GM18520 (cell line): ENCODE measurements around the gene PLXDC1.
"Not testable (repeated sequence)": the region's sequence is repeated elsewhere in the genome, so short reads cannot be mapped to it uniquely, and the experiment has no call there.

Experiments used
- ATAC-seq: cut with Tn5 transposase; IDR thresholded peaks from one replicate; pipeline ENCODE4 v1.9.1; 2021; ENCODE audit not compliant: unreplicated experiment

The PLXDC1 gene

DNA sequence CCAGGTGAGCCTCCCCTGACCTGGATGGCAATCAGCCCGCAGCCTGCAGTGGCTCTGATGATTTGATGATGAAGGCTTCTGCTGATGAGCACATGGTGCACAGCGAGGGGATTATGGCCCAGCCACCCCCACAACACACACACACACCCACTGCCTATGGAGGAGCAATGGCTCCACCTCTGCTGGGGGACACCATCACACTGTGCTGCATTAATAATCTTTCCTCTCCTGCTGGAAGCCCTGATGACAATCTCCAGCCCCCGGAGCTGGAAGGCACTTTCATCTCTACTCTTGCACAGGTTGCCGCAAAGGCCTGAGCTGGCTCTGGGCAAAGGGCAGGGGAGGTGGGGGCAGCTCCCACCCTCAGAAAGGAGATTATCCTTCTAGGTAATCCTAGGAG lies 79.9 kb downstream of the PLXDC1 start:
- ATAC-seq = no peak

- no peak for ATAC-seq
Measured at GRCh38 chr17:39069114-39069756, 82.2 kb downstream of the PLXDC1 start.

DNA sequence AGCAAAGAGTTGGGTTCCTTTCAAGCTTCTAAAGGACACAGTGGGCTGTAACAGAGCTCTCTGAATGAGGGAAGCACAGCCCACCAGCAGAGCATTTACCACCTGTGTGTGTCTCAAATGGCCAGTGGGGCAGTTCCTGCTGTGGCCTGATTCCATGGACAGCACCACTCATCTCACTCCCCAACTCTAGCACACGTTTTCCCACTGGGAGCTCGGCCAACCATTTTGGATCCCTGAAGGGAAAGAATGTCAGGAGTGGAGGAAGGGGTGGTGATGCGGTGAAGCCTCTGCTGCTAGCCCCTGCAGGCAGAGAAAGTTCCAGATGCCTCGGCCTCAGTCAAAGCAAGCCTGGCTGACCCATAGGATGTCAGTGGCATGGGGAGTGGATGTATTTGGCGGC lies 86.6 kb downstream of the PLXDC1 start:
- ATAC-seq = no peak

- no peak for ATAC-seq
Measured at GRCh38 chr17:39064374-39064773, 87.1 kb downstream of the PLXDC1 start.

GRCh38 chr17:39063681-39064069 lies 87.8 kb downstream of the PLXDC1 start:
- no peak for ATAC-seq

GRCh38 chr17:39062846-39063680 lies 88.4 kb downstream of the PLXDC1 start:
- ATAC-seq = no peak

- no peak for ATAC-seq
Measured at GRCh38 chr17:39058524-39058923, 92.9 kb downstream of the PLXDC1 start.

DNA sequence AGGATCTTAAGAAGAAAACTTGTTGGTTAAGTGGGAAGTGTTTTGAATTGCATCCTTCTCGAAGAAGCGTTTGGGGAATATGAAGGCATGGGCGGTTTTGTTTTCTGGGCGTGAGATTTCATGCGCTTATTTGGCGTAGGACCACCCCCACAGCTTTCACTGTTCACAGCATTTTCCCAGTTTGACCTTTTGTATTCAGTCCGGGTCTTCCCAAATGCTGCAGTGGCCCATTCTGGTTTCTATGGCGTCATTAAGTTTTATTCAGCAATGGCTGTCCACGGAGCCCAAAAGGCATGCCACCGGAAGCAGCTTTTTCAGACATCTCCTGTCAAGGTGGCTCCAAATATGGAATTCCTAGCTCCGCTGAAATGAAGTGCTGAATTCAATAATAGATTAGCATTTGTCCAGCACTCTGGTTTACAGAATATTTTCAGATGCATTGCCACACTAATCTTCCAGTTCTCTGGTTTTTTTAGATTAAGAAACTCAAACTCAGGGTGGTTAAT lies 93.7 kb downstream of the PLXDC1 start:
- ATAC-seq = no peak

- ATAC-seq = no peak
Measured at GRCh38 chr17:39054111-39054645, 97.3 kb downstream of the PLXDC1 start.

DNA sequence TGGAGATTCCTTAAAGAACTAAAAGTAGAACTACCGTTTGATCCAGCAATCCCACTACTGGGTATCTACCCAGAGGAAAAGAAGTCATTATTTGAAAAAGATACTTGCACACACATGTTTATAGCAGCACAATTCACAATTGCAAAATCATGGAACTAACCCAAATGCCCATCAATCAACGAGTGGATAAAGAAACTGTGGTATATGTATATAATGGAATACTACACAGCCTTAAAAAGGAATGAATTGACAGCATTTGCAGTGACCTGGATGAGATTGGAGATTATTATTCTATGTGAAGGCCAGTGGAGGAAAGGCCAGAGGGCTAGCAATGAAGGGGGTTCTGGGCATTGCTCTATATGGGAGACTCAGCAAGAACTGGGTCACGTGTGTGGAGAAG lies 99.0 kb downstream of the PLXDC1 start:
- not testable (repeated sequence) for ATAC-seq

DNA sequence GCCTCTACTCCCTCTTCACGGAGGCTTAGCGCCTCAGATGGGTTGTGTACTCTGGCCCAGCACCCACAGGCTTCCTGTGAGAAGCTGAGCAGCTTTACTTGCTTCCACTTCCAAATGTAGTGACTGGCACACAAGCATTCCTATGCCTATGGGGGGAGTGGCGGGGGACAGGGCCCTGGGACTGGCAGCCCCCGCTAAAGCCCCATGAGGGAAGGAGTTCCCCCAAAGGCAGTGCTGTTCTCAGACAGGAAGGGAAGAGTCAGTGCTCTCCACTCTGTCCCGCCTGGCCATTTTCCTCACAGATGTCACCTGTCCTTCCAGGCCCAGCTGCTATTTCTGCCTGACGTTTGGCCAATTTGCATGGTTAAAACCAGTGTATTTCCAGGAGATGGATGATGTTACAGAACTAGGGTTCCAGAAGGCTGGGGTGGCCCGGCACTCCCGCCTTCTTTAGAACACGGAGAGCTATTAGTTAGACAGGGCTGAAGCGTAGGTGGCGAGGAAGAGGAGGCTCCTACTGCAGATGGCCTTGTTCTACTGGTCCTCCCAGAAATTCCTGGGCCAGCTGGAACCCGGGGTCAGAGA lies 100.3 kb downstream of the PLXDC1 start:
- ATAC-seq = no peak

GRCh38 chr17:39045948-39046679 lies 105.3 kb downstream of the PLXDC1 start:
- ATAC-seq = no peak

- no peak for ATAC-seq
Measured at GRCh38 chr17:39036009-39036408, 115.4 kb downstream of the PLXDC1 start.

DNA sequence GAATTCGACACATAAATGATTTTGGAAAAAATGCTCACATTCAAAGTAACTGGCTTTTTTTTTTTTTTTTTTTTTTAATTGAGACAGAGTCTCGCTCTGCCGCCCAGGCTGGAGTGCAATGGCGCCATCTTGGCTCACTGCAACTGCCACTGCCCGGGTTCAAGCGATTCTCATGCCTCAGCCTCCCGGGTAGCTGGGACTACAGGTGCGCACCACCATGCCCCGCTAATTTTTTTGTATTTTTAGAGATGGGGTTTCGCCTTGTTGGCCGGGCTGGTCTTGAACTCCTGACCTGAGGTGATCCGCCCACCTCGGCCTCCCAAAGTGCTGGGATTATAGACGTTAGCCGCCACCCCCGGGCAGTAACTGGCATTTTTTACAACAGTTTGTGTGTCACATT lies 115.9 kb downstream of the PLXDC1 start:
- not testable (repeated sequence) for ATAC-seq

GRCh38 chr17:39028690-39029089 lies 122.7 kb downstream of the PLXDC1 start:
- no peak for ATAC-seq

DNA sequence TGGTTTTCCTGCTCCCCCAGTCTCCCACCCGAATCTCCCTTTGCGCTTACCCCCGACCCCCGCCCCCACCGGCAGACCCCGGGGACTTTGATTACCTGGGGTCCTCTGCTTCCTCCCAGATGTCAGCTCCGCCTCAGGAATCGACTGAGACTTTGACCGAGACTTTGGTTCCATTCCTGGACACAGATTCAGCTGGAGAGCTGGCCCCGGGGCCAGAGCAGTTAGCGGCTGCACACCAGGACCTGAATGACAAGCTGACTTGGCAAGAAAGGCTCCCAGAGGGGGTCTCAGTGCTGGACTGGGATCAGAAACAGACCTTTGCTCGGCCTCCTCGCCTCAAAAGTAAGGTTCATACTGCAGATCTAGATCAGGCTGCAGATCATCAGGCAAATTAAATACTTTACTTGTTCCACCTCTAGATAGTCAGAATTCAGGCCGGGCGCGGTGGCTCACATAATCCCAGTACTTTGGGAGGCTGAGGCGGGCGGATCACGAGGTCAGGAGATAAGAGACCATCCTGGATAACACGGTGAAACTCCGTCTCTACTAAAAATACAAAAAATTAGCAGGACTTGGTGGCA lies 123.9 kb downstream of the PLXDC1 start:
- no peak for ATAC-seq

DNA sequence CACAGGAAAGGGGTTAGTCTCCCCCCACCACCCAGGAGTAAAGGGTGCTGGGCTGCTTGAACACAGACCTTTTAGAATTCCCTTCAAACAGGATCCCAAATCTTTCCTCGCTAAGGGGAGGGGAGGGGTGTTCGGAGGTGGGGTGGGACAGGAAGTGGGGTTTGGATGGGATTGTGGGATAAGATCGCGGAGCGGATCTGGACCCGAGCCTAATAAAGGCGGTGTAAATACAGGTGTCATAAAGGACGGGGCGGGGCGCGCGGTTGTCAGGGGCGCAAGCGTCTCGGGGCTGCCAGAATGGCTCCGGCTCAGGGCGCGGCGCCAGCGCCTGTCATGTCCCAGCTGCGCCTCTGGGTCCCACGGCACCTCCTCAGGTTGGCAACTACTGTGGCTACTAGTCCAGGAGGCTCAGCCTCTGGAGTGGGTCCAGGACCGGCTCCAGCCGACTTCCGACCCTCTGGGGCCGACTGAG lies 124.4 kb downstream of the PLXDC1 start:
- no peak for ATAC-seq

- not testable (repeated sequence) for ATAC-seq
Measured at GRCh38 chr17:39026346-39026745, 125.1 kb downstream of the PLXDC1 start.

- no peak for ATAC-seq
Measured at GRCh38 chr17:39022924-39023323, 128.5 kb downstream of the PLXDC1 start.

GRCh38 chr17:39020037-39020436 lies 131.4 kb downstream of the PLXDC1 start:
- not testable (repeated sequence) for ATAC-seq
